ENCODE data around the gene ZNF784.

Gene ZNF784

GRCh38 chr19:55623130-55623529 is 1.2 kb downstream of the ZNF784 start:
- no peak for TF ChIP-seq REST (IDR thresholded peaks at IDR 0.05; ENCODE audit: insufficient read depth in 1 of 2, low read depth in 2 of 2, low read length in 2 of 2)
- no peak for TF ChIP-seq SIN3A (IDR thresholded peaks at IDR 0.05; ENCODE audit: borderline replicate concordance, insufficient read depth, low read length)
- no peak for TF ChIP-seq TAF1 (IDR thresholded peaks at IDR 0.05; ENCODE audit: borderline replicate concordance, insufficient read depth, low read length)
- TF ChIP-seq POLR2AphosphoS5 (IDR thresholded peaks at IDR 0.05; ENCODE audit: low read depth, low read length): no peak
- no peak for TF ChIP-seq FOXP2 (optimal IDR thresholded peaks at IDR 0.05; ENCODE audit: borderline replicate concordance, extremely low read depth, extremely low read length, insufficient read depth)

- TF ChIP-seq POLR2AphosphoS5 (IDR thresholded peaks at IDR 0.05; ENCODE audit: low read depth, low read length) (no peak), TAF1 (IDR thresholded peaks at IDR 0.05; ENCODE audit: borderline replicate concordance, insufficient read depth, low read length) (no peak), SIN3A (IDR thresholded peaks at IDR 0.05; ENCODE audit: borderline replicate concordance, insufficient read depth, low read length) (no peak), FOXP2 (optimal IDR thresholded peaks at IDR 0.05; ENCODE audit: borderline replicate concordance, extremely low read depth, extremely low read length, insufficient read depth) (no peak), REST (IDR thresholded peaks at IDR 0.05; ENCODE audit: insufficient read depth in 1 of 2, low read depth in 2 of 2, low read length in 2 of 2) (no peak)
Measured at GRCh38 chr19:55622242-55622969, 2.0 kb downstream of the ZNF784 start.

GRCh38 chr19:55621673-55622231 is 2.6 kb downstream of the ZNF784 start:
- TF ChIP-seq FOXP2 (optimal IDR thresholded peaks at IDR 0.05; ENCODE audit: borderline replicate concordance, extremely low read depth, extremely low read length, insufficient read depth): no peak
- TF ChIP-seq SIN3A (IDR thresholded peaks at IDR 0.05; ENCODE audit: borderline replicate concordance, insufficient read depth, low read length): no peak
- no peak for TF ChIP-seq TAF1 (IDR thresholded peaks at IDR 0.05; ENCODE audit: borderline replicate concordance, insufficient read depth, low read length)
- no peak for TF ChIP-seq REST (IDR thresholded peaks at IDR 0.05; ENCODE audit: insufficient read depth in 1 of 2, low read depth in 2 of 2, low read length in 2 of 2)
- TF ChIP-seq POLR2AphosphoS5 (IDR thresholded peaks at IDR 0.05; ENCODE audit: low read depth, low read length): no peak

- TF ChIP-seq REST (IDR thresholded peaks at IDR 0.05; ENCODE audit: insufficient read depth in 1 of 2, low read depth in 2 of 2, low read length in 2 of 2) (no peak), SIN3A (IDR thresholded peaks at IDR 0.05; ENCODE audit: borderline replicate concordance, insufficient read depth, low read length) (no peak), POLR2AphosphoS5 (IDR thresholded peaks at IDR 0.05; ENCODE audit: low read depth, low read length) (no peak), FOXP2 (optimal IDR thresholded peaks at IDR 0.05; ENCODE audit: borderline replicate concordance, extremely low read depth, extremely low read length, insufficient read depth) (no peak), TAF1 (IDR thresholded peaks at IDR 0.05; ENCODE audit: borderline replicate concordance, insufficient read depth, low read length) (no peak)
Measured at GRCh38 chr19:55621205-55621672, 3.1 kb downstream of the ZNF784 start.

Measured in PFSK-1 (cell line).